Smooth muscle cell of bladder (primary cell): Measurements from ENCODE around the gene PAK2. TPM values are rescaled to one million over a fixed set of nuclear protein-coding genes. Genes with fewer than 3 reads are reported as not detected.

Source experiments
- total RNA-seq: library from RNA; depleted of rRNA; stranded (reverse); fragments of >200 nt; gene quantifications from 2 replicates; pipeline ENCODE4 v1.2.3, GENCODE V29; 2014

Gene PAK2
- total RNA-seq: 23.2 and 33.7 TPM in 2 replicates

GRCh38 chr3:196739671-196740480 is at the start of gene PAK2:
Gene PAK2, plus strand, starts transcription at chr3:196739857. Its CDS starts 42,790 bp downstream, at chr3:196782647.

GRCh38 chr3:196711838-196712513 is 27.7 kb upstream of the PAK2 start, which contains the start of the genes CEP19 and PIGX:
Gene CEP19, minus strand, starts transcription at chr3:196712250. Its CDS starts 3,593 bp downstream, at chr3:196708657.
Gene PIGX, plus strand, starts transcription at chr3:196712377.

GRCh38 chr3:196867507-196868296 is 128.0 kb downstream of the PAK2 start, which contains the start of gene SENP5:
Gene SENP5, plus strand, starts transcription at chr3:196867920. Its CDS starts 17,262 bp downstream, at chr3:196885182.

Other genes starting within 250 kb of the PAK2 start
- 16.5 and 20.9 TPM in 2 replicates for gene RNF168, start 236.1 kb upstream of the PAK2 start, total RNA-seq
- gene SMCO1, start 224.5 kb upstream of the PAK2 start, total RNA-seq: not detected in 2 replicates
- 6.3 and 7.6 TPM in 2 replicates for gene WDR53, start 171.3 kb upstream of the PAK2 start, total RNA-seq
- gene FBXO45, start 171.2 kb upstream of the PAK2 start, total RNA-seq: 6.3 and 7.8 TPM in 2 replicates
- 0.28 and 0.46 TPM in 2 replicates for gene NRROS, start 100.2 kb upstream of the PAK2 start, total RNA-seq
- 4.3 TPM in 2 replicates for gene CEP19, start 27.6 kb upstream of the PAK2 start, total RNA-seq
- 15.5 and 20.1 TPM in 2 replicates for gene PIGX, start 27.5 kb upstream of the PAK2 start, total RNA-seq
- 38.5 and 46.2 TPM in 2 replicates for gene SENP5, start 128.1 kb downstream of the PAK2 start, total RNA-seq
- gene NCBP2, start 202.7 kb downstream of the PAK2 start, total RNA-seq: 59.9 and 68.2 TPM in 2 replicates
- 2.1 and 2.6 TPM in 2 replicates for gene PIGZ, start 229.0 kb downstream of the PAK2 start, total RNA-seq